GM23338 (cell line): ENCODE measurements around the gene TIE1. TPM values are rescaled to one million over a fixed set of nuclear protein-coding genes. Genes with fewer than 3 reads are reported as not detected.

Source experiments
- ATAC-seq: fragments of 200-7000 bp; cut with Tn5 transposase; 3 replicates; pipeline ENCODE4 v1.9.1; 2020
- DNase-seq: peaks from one replicate; pipeline ENCODE4 v3.0.0-alpha.2; 2015; ENCODE audit warnings: low spot score
- H2AFZ ChIP-seq: fragments of 200-600 bp; sonication (generic); 2 replicates; pipeline ENCODE4 v1.8.0; 2016; ENCODE audit warnings: antibody characterized with exemption, mild to moderate bottlenecking, moderate library complexity
- H3F3A ChIP-seq: fragments of 200-600 bp; sonication (generic); replicated peaks from 2 replicates; pipeline ENCODE4 v1.8.0; 2017; ENCODE audit warnings: antibody characterized with exemption, mixed run types, low read depth
- H3K27ac ChIP-seq: fragments of 200-600 bp; sonication (generic); 2 replicates; pipeline ENCODE4 v1.6.1; 2016; ENCODE audit warnings: low read depth
- H3K27me3 ChIP-seq: fragments of 200-600 bp; sonication (generic); 2 replicates; pipeline ENCODE4 v1.8.0; 2016; ENCODE audit warnings: mild to moderate bottlenecking, mixed run types, moderate library complexity; ENCODE audit not compliant: insufficient read depth
- H3K36me3 ChIP-seq: fragments of 200-600 bp; sonication (generic); 2 replicates; pipeline ENCODE4 v1.8.0; 2016; ENCODE audit warnings: mild to moderate bottlenecking; ENCODE audit not compliant: insufficient read depth
- H3K4me1 ChIP-seq: fragments of 200-600 bp; sonication (generic); 2 replicates; pipeline ENCODE4 v1.8.0; 2016; ENCODE audit warnings: mild to moderate bottlenecking, moderate library complexity; ENCODE audit not compliant: insufficient read depth
- H3K4me2 ChIP-seq: fragments of 200-600 bp; sonication (generic); 2 replicates; pipeline ENCODE4 v1.7.1; 2017; ENCODE audit warnings: mixed run types
- H3K4me3 ChIP-seq: fragments of 200-600 bp; sonication (generic); 2 replicates; pipeline ENCODE4 v1.6.1; 2016; ENCODE audit warnings: mixed run types
- H3K79me2 ChIP-seq: fragments of 200-600 bp; sonication (generic); replicated peaks from 2 replicates; pipeline ENCODE4 v1.8.0; 2017; ENCODE audit warnings: mild to moderate bottlenecking; ENCODE audit not compliant: insufficient read depth
- H3K9me2 ChIP-seq: fragments of 200-600 bp; sonication (generic); 2 replicates; pipeline ENCODE4 v1.8.0; 2017; ENCODE audit not compliant: insufficient read depth
- H4K20me1 ChIP-seq: fragments of 200-600 bp; sonication (generic); replicated peaks from 2 replicates; pipeline ENCODE4 v1.8.0; 2017; ENCODE audit warnings: mild to moderate bottlenecking; ENCODE audit not compliant: insufficient read depth
- H3K27ac Mint-ChIP-seq: 2 replicates; pipeline ENCODE4 v1.8.0; 2020; ENCODE audit warnings: inconsistent platforms, mild to moderate bottlenecking, moderate library complexity, mixed read lengths
- H3K27me3 Mint-ChIP-seq: 3 replicates; pipeline ENCODE4 v1.8.0; 2022; ENCODE audit warnings: low read depth, mild to moderate bottlenecking, moderate library complexity, mixed read lengths, inconsistent platforms; ENCODE audit not compliant: insufficient read depth, poor library complexity
- H3K36me3 Mint-ChIP-seq: 3 replicates; pipeline ENCODE4 v1.8.0; 2021; ENCODE audit warnings: low read depth, mild to moderate bottlenecking, inconsistent platforms, moderate library complexity, mixed read lengths
- H3K4me1 Mint-ChIP-seq: 3 replicates; pipeline ENCODE4 v1.8.0; 2020; ENCODE audit warnings: mild to moderate bottlenecking, inconsistent platforms, mixed read lengths
- H3K4me3 Mint-ChIP-seq: 3 replicates; pipeline ENCODE4 v1.8.0; 2021; ENCODE audit warnings: moderate library complexity, mild to moderate bottlenecking, inconsistent platforms, mixed read lengths
- H3K9me3 Mint-ChIP-seq: 3 replicates; pipeline ENCODE4 v1.8.0; 2020; ENCODE audit warnings: moderate library complexity, mild to moderate bottlenecking, inconsistent platforms, mixed read lengths
- CREB1 ChIP-seq: fragments of 250-450 bp; sonication (Bioruptor Pico); IDR thresholded peaks from 2 replicates; pipeline ENCODE4 v1.5.0; 2020; ENCODE audit warnings: low read depth, mild to moderate bottlenecking, moderate library complexity
- EZH2 ChIP-seq: fragments of 200-600 bp; sonication (generic); IDR thresholded peaks from one replicate; pipeline ENCODE4 v1.8.0; 2017; ENCODE audit warnings: antibody characterized with exemption, mild to moderate bottlenecking, low read depth; ENCODE audit not compliant: unreplicated experiment
- EZH2phosphoT487 ChIP-seq: fragments of 200-600 bp; sonication (generic); IDR thresholded peaks from one replicate; pipeline ENCODE4 v1.8.1; 2018; ENCODE audit warnings: antibody characterized with exemption; ENCODE audit not compliant: unreplicated experiment
- JUNB ChIP-seq: IDR thresholded peaks from one replicate; pipeline ENCODE4 v1.6.1; 2016; ENCODE audit warnings: antibody characterized with exemption; ENCODE audit not compliant: unreplicated experiment
- NANOG ChIP-seq: IDR thresholded peaks from 2 replicates; pipeline ENCODE4 v1.6.1; 2016; ENCODE audit warnings: antibody characterized with exemption, borderline replicate concordance
- POLR2AphosphoS5 ChIP-seq: IDR thresholded peaks from 2 replicates; pipeline ENCODE4 v1.6.1; 2016; ENCODE audit warnings: antibody characterized with exemption, low read depth
- STAT1 ChIP-seq: IDR thresholded peaks from one replicate; pipeline ENCODE4 v1.6.1; 2016; ENCODE audit warnings: antibody characterized with exemption; ENCODE audit not compliant: unreplicated experiment
- ZNF114 ChIP-seq: fragments of 250-450 bp; sonication (Bioruptor Pico); IDR thresholded peaks from 2 replicates; pipeline ENCODE4 v1.5.0; 2020; ENCODE audit warnings: mild to moderate bottlenecking, moderate library complexity
- ZNF331 ChIP-seq: fragments of 250-450 bp; sonication (Bioruptor Pico); IDR thresholded peaks from 2 replicates; pipeline ENCODE4 v1.5.0; 2020; ENCODE audit warnings: low read depth, mild to moderate bottlenecking, moderate library complexity
- ZNF462 ChIP-seq: fragments of 250-450 bp; sonication (Bioruptor Pico); IDR thresholded peaks from 2 replicates; pipeline ENCODE4 v1.5.0; 2020; ENCODE audit warnings: mild to moderate bottlenecking, moderate library complexity
- polyA plus RNA-seq: library from polyadenylated mRNA; unstranded; fragments of >200 nt; fragmentation: Nextera tagmentation; extraction: Ambion mirVana; gene quantifications from 2 replicates; pipeline ENCODE4 v1.2.1, GENCODE V29; 2016
- total RNA-seq: library from RNA; depleted of rRNA; stranded (reverse); fragments of >200 nt; shearing (Covaris generic); gene quantifications from 2 replicates; pipeline ENCODE4 v1.2.3, GENCODE V29; 2014
- TF ChIP-seq, protein P1 (sequence below): IDR thresholded peaks from one replicate; pipeline ENCODE4 v1.6.1; 2018; ENCODE audit warnings: antibody characterized with exemption; ENCODE audit not compliant: unreplicated experiment
- TF ChIP-seq, protein P2 (sequence below): IDR thresholded peaks from 2 replicates; pipeline ENCODE4 v1.6.1; 2016; ENCODE audit warnings: antibody characterized with exemption
- TF ChIP-seq, protein P3 (sequence below), 2 experiments: fragments of 200-600 bp in 1 of 2; sonication (generic) in 1 of 2; conservative IDR thresholded peaks; 2 replicates each; pipeline versions ENCODE4 v1.5.1 to v1.6.1; 2016 to 2017; ENCODE audit warnings: antibody characterized with exemption in 2 of 2, low read depth in 2 of 2, mild to moderate bottlenecking in 2 of 2, moderate library complexity in 1 of 2

The TIE1 gene
- total and polyA plus RNA-seq, 2 experiments from 2014 or later = 0.37 to 2.3 TPM

DNA sequence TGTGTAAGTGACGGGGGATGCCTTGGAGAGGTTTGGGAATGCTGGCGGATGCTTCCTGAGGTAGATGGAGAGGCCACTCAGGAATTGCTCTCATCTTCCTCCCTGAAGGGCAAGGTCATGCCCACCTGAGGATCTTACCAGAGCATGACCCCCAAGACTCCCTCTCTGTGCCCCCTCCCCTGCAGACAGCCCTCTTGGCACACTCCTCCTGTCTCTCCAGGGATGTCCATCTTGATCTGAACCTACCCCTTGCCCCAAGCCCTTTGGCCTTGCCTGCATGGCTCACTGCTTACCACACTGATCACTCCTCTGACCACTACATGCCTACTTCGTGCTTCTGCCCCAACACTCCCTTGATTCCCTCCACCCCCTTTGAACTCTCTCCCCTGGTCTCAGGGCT, 19.0 kb downstream of the TIE1 start:
- Histone ChIP-seq H3K4me1 (no peaks in the 10 kb centered on the region), H2AFZ (no peak overlapping the region), H3K4me3 (no peak overlapping the region), H3K27ac (no peak overlapping the region), H3K4me2 (no peak overlapping the region), H3F3A (no peaks in the 10 kb centered on the region), H3K9me2 (no peaks in the 10 kb centered on the region), H3K36me3 (no peaks in the 10 kb centered on the region), H3K27me3 (no peaks in the 10 kb centered on the region), H4K20me1 (no peaks in the 10 kb centered on the region), H3K79me2 (no peaks in the 10 kb centered on the region)
- no peaks in the 10 kb centered on the region for H3K9me3 Mint-ChIP-seq
- TF ChIP-seq STAT1 (no peak), JUNB (no peak), CREB1 (no peak), ZNF114 (CRISPR knock-in tag) (no peak), EZH2phosphoT487 (no peak), ZNF331 (CRISPR knock-in tag) (no peak), ZNF462 (CRISPR knock-in tag) (no peak), POLR2AphosphoS5 (no peak), EZH2 (no peak), NANOG (no peak)
- TF ChIP-seq, protein P1, sequence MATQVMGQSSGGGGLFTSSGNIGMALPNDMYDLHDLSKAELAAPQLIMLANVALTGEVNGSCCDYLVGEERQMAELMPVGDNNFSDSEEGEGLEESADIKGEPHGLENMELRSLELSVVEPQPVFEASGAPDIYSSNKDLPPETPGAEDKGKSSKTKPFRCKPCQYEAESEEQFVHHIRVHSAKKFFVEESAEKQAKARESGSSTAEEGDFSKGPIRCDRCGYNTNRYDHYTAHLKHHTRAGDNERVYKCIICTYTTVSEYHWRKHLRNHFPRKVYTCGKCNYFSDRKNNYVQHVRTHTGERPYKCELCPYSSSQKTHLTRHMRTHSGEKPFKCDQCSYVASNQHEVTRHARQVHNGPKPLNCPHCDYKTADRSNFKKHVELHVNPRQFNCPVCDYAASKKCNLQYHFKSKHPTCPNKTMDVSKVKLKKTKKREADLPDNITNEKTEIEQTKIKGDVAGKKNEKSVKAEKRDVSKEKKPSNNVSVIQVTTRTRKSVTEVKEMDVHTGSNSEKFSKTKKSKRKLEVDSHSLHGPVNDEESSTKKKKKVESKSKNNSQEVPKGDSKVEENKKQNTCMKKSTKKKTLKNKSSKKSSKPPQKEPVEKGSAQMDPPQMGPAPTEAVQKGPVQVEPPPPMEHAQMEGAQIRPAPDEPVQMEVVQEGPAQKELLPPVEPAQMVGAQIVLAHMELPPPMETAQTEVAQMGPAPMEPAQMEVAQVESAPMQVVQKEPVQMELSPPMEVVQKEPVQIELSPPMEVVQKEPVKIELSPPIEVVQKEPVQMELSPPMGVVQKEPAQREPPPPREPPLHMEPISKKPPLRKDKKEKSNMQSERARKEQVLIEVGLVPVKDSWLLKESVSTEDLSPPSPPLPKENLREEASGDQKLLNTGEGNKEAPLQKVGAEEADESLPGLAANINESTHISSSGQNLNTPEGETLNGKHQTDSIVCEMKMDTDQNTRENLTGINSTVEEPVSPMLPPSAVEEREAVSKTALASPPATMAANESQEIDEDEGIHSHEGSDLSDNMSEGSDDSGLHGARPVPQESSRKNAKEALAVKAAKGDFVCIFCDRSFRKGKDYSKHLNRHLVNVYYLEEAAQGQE = no peak
- TF ChIP-seq, protein P2, sequence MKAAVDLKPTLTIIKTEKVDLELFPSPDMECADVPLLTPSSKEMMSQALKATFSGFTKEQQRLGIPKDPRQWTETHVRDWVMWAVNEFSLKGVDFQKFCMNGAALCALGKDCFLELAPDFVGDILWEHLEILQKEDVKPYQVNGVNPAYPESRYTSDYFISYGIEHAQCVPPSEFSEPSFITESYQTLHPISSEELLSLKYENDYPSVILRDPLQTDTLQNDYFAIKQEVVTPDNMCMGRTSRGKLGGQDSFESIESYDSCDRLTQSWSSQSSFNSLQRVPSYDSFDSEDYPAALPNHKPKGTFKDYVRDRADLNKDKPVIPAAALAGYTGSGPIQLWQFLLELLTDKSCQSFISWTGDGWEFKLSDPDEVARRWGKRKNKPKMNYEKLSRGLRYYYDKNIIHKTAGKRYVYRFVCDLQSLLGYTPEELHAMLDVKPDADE = no peak
- TF ChIP-seq, protein P3, sequence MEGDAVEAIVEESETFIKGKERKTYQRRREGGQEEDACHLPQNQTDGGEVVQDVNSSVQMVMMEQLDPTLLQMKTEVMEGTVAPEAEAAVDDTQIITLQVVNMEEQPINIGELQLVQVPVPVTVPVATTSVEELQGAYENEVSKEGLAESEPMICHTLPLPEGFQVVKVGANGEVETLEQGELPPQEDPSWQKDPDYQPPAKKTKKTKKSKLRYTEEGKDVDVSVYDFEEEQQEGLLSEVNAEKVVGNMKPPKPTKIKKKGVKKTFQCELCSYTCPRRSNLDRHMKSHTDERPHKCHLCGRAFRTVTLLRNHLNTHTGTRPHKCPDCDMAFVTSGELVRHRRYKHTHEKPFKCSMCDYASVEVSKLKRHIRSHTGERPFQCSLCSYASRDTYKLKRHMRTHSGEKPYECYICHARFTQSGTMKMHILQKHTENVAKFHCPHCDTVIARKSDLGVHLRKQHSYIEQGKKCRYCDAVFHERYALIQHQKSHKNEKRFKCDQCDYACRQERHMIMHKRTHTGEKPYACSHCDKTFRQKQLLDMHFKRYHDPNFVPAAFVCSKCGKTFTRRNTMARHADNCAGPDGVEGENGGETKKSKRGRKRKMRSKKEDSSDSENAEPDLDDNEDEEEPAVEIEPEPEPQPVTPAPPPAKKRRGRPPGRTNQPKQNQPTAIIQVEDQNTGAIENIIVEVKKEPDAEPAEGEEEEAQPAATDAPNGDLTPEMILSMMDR (conservative IDR thresholded peaks at IDR 0.05; ENCODE audit: low read depth in 2 of 2) = no peak
- peaks cover 11% of the 10 kb centered on the region; the same call in 2 of the 3 replicates for H3K4me1 Mint-ChIP-seq
- H3K36me3 Mint-ChIP-seq = no peaks in the 10 kb centered on the region
- H3K27me3 Mint-ChIP-seq = peaks cover 14% of the 10 kb centered on the region
- H3K4me3 Mint-ChIP-seq = no peak overlapping the region
- no peak overlapping the region for H3K27ac Mint-ChIP-seq
- DNase-seq = no peak
- no peak for ATAC-seq
